Endothelial cell of umbilical vein (primary cell): ENCODE results near the gene VAC14. TPM values are rescaled to one million over a fixed set of nuclear protein-coding genes. Genes with fewer than 3 reads are reported as not detected.

Source experiments
- BruUV-seq: library from RNA; stranded (reverse); fragments of 400-500 nt; replicated peaks from 2 replicates; lab custom pipeline; 2021; lab: Mats Ljungman, UMichigan
- CTCF ChIA-PET: fragments of 300-600, 350-600 bp; sonication (Branson Sonifier 250); formaldehyde crosslinking; loops from one replicate; lab custom pipeline; 2021; ENCODE audit warnings: antibody characterized with exemption, inconsistent platforms; lab: Charles Lee
- POLR2A ChIA-PET: fragments of 300-600, 350-600 bp; sonication (Branson Sonifier 250); formaldehyde crosslinking; loops from one replicate; lab custom pipeline; 2021; ENCODE audit warnings: antibody characterized with exemption, inconsistent platforms; lab: Charles Lee
- DNase-seq: peaks from one replicate; pipeline ENCODE4 v3.0.0-alpha.2; 2011; ENCODE audit warnings: low read depth, low spot score
- FAIRE-seq: peaks from 2 replicates; lab custom pipeline; 2011; peaks lifted over from hg19 to GRCh38; lab: Jason Lieb, UNC
- H2AFZ ChIP-seq: 2 replicates; pipeline ENCODE4 v1.6.0; 2012; ENCODE audit warnings: low read depth, low read length, control low read depth, inconsistent platforms
- H3K27ac ChIP-seq: 2 replicates; pipeline ENCODE4 v1.5.1; 2011; ENCODE audit warnings: low read depth, mild to moderate bottlenecking, control low read depth, low read length, moderate library complexity; ENCODE audit not compliant: insufficient read depth
- H3K27me3 ChIP-seq, 2 experiments: 2 replicates each; pipeline versions ENCODE4 v1.6.0 to v1.6.1; 2011; ENCODE audit warnings: low read length in 2 of 2, mixed read lengths in 1 of 2; ENCODE audit not compliant: control insufficient read depth in 2 of 2, insufficient read depth in 2 of 2
- H3K36me3 ChIP-seq, 2 experiments: 2 replicates in 1 of 2; 3 replicates in 1 of 2; pipeline ENCODE4 v1.5.1; 2011; ENCODE audit warnings: low read length in 2 of 2, mild to moderate bottlenecking in 1 of 2, moderate library complexity in 1 of 2; ENCODE audit not compliant: control insufficient read depth in 2 of 2, insufficient read depth in 2 of 2; ENCODE audit errors: extremely low read depth in 1 of 2
- H3K4me1 ChIP-seq: 3 replicates; pipeline ENCODE4 v1.5.1; 2011; ENCODE audit warnings: mild to moderate bottlenecking, low read length; ENCODE audit not compliant: control insufficient read depth, insufficient read depth; ENCODE audit errors: extremely low read depth
- H3K4me2 ChIP-seq: 2 replicates; pipeline ENCODE4 v1.6.1; 2011; ENCODE audit warnings: low read length, control low read depth, mixed read lengths; ENCODE audit not compliant: insufficient read depth
- H3K4me3 ChIP-seq, 3 experiments: fragments of 200-600 bp in 1 of 3; sonication (generic), shearing (Covaris generic) in 1 of 3; replicated peaks in 1 of 3; 2 replicates each; pipeline ENCODE4 v1.5.1; 2011 to 2016; ENCODE audit warnings: control low read depth in 3 of 3, low read length in 3 of 3, mild to moderate bottlenecking in 2 of 3, inconsistent platforms in 1 of 3, low read depth in 1 of 3, moderate library complexity in 1 of 3; ENCODE audit not compliant: insufficient read depth in 1 of 3
- H3K79me2 ChIP-seq: 2 replicates; pipeline ENCODE4 v1.6.0; 2012; ENCODE audit warnings: low read length, inconsistent platforms; ENCODE audit not compliant: control insufficient read depth, insufficient read depth
- H3K9ac ChIP-seq: replicated peaks from 2 replicates; pipeline ENCODE3; 2011; ENCODE audit warnings: low read length, control low read depth; ENCODE audit not compliant: insufficient read depth; ENCODE audit errors: extremely low read depth
- H3K9me1 ChIP-seq: replicated peaks from 3 replicates; pipeline ENCODE4 v1.6.0; 2011; ENCODE audit warnings: mild to moderate bottlenecking, low read length; ENCODE audit not compliant: control insufficient read depth, insufficient read depth; ENCODE audit errors: extremely low read depth
- H3K9me3 ChIP-seq: replicated peaks from 2 replicates; pipeline ENCODE4 v1.5.1; 2012; ENCODE audit warnings: low read length, inconsistent platforms; ENCODE audit not compliant: control insufficient read depth, insufficient read depth
- H4K20me1 ChIP-seq: replicated peaks from 2 replicates; pipeline ENCODE3; 2011; ENCODE audit warnings: mild to moderate bottlenecking, low read length; ENCODE audit not compliant: control insufficient read depth, insufficient read depth; ENCODE audit errors: extremely low read depth
- EZH2 ChIP-seq: IDR thresholded peaks from 2 replicates; pipeline ENCODE4 v1.6.1; 2012; ENCODE audit warnings: borderline replicate concordance, low read depth, mild to moderate bottlenecking, moderate library complexity, low read length, inconsistent platforms; ENCODE audit not compliant: severe bottlenecking
- FOS ChIP-seq: IDR thresholded peaks from 2 replicates; pipeline ENCODE4 v1.6.1; 2011; ENCODE audit warnings: mild to moderate bottlenecking, low read length, moderate library complexity, borderline replicate concordance; ENCODE audit not compliant: insufficient read depth
- GATA2 ChIP-seq: IDR thresholded peaks from 2 replicates; pipeline ENCODE4 v1.7.0; 2011; ENCODE audit warnings: low read depth, mild to moderate bottlenecking, moderate library complexity, mixed read lengths, low read length; ENCODE audit not compliant: insufficient read length, insufficient read depth
- MAX ChIP-seq: IDR thresholded peaks from 2 replicates; pipeline ENCODE4 v1.6.1; 2011; ENCODE audit not compliant: insufficient read depth, insufficient read length
- POLR2A ChIP-seq: IDR thresholded peaks from 2 replicates; pipeline ENCODE4 v1.6.1; 2012; ENCODE audit warnings: low read depth, mild to moderate bottlenecking, control low read depth, low read length
- POLR2AphosphoS5 ChIP-seq: IDR thresholded peaks from 2 replicates; pipeline ENCODE4 v1.6.1; 2012; ENCODE audit warnings: low read depth, mild to moderate bottlenecking, control low read depth, low read length, moderate library complexity; ENCODE audit not compliant: insufficient read depth
- dilution Hi-C: fragments of 300-500 bp; cut with MboI; formaldehyde crosslinking; loops from one replicate; pipeline ENCODE4 v1.15.0; 2019; ENCODE audit warnings: low sequenced_read_pairs; ENCODE audit not compliant: extremely low pct_ligation_motif_present
- intact Hi-C: fragments of 100-400 bp; cut with micrococcal nuclease; formaldehyde crosslinking; loops from one replicate; pipeline ENCODE4 v1.10.0; 2022
- polyA plus RNA-seq, 4 experiments: library from polyadenylated mRNA; depleted of rRNA in 3 of 4; stranded (reverse) in 3 of 4; unstranded in 1 of 4; fragments of >200 nt; gene quantifications; 2 replicates each; pipeline versions ENCODE4 v1.2.1 to v1.2.3, GENCODE V29; 2011 to 2012; ENCODE audit warnings: missing spikeins in 1 of 4
- total RNA-seq: library from RNA; stranded (reverse); gene quantifications from 2 replicates; pipeline ENCODE4 v1.2.3, GENCODE V29; 2021

VAC14 gene
- total and polyA plus RNA-seq, 2 donors (not counting 3 experiments of a cell fraction or from before 2014, with no cell fraction given) = 37.6 to 57.9 TPM

DNA sequence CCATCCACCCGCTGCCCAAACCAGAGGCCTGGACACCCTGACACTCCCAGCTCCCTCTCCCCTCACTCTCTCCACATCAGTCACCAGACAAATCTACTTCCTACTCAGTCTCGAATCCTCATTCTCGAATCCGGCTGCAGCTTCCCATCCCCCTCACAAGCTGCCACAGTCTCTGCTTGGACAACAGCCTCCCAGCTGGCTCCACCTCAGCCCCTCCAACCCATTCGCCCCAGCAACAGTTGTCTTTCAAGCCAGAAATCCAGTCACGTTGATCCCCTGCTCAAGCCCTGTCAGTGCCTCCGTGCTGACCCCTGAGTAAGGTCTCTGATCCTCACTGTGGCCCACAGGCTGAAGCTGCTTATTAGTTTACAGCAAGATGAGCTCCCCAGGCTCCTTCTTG is 70.9 kb downstream of the VAC14 start:
- Histone ChIP-seq H3K4me2 (no peak overlapping the region), H3K4me1 (no peaks in the 10 kb centered on the region), H3K9ac (no peak overlapping the region), H3K9me3 (no peaks in the 10 kb centered on the region), H4K20me1 (no peaks in the 10 kb centered on the region), H2AFZ (no peak overlapping the region), H3K79me2 (no peaks in the 10 kb centered on the region), H3K27ac (no peak overlapping the region), H3K36me3 (peaks cover 0 to 13% of the 10 kb centered on the region in 2 experiments), H3K9me1 (no peaks in the 10 kb centered on the region), H3K27me3 (no peaks in the 10 kb centered on the region), H3K4me3 (no peak overlapping the region)
- CTCF ChIA-PET = interaction anchor here (1.2 to 1.5 kb wide), 3 partner anchors 9 to 41 kb away, joined by 3 to 4 read pairs (median 3); no protein-coding TSS in a partner anchor
- dilution Hi-C loops = no loop called here
- intact Hi-C loops = no loop called here
- no peak for FAIRE-seq
- TF ChIP-seq MAX (no peak), POLR2AphosphoS5 (no peak), GATA2 (no peak), EZH2 (no peak)
- no TSS peak for BruUV-seq
- POLR2A ChIA-PET = no interaction called here
- no peak for DNase-seq

GRCh38 chr16:70729292-70729691 is 71.7 kb downstream of the VAC14 start:
- Histone ChIP-seq H2AFZ (no peak overlapping the region), H3K4me2 (no peak overlapping the region), H3K4me1 (no peaks in the 10 kb centered on the region), H3K79me2 (no peaks in the 10 kb centered on the region), H3K9me1 (no peaks in the 10 kb centered on the region), H3K27ac (no peak overlapping the region), H3K9me3 (no peaks in the 10 kb centered on the region), H3K9ac (no peak overlapping the region), H4K20me1 (no peaks in the 10 kb centered on the region), H3K27me3 (no peaks in the 10 kb centered on the region), H3K36me3 (peaks cover 0 to 13% of the 10 kb centered on the region in 2 experiments), H3K4me3 (no peak overlapping the region)
- intact Hi-C loops (no loop called here), dilution Hi-C loops (no loop called here)
- DNase-seq (no peak), FAIRE-seq (no peak)
- BruUV-seq = no TSS peak
- ChIA-PET CTCF (interaction anchor here (1.2 kb wide), 1 partner anchor 10 kb away, joined by 3 read pairs; no protein-coding TSS in a partner anchor), POLR2A (no interaction called here)
- TF ChIP-seq EZH2 = no peak
- no peak for TF ChIP-seq POLR2A
- no peak for TF ChIP-seq FOS
- TF ChIP-seq POLR2AphosphoS5 = no peak
- no peak for TF ChIP-seq GATA2
- no peak for TF ChIP-seq MAX
